Airway epithelial cell (primary cell): Measurements from ENCODE around the gene WFDC1. TPM values are rescaled to one million over a fixed set of nuclear protein-coding genes. Genes with fewer than 3 reads are reported as not detected.

Experiments
- total RNA-seq: library from RNA; depleted of rRNA; stranded (reverse); fragments of >200 nt; gene quantifications from 2 replicates; pipeline ENCODE4 v1.2.3, GENCODE V29; 2015

WFDC1 gene, protein sequence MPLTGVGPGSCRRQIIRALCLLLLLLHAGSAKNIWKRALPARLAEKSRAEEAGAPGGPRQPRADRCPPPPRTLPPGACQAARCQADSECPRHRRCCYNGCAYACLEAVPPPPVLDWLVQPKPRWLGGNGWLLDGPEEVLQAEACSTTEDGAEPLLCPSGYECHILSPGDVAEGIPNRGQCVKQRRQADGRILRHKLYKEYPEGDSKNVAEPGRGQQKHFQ
- total RNA-seq = 0.09 and 0.14 TPM in 2 replicates

GRCh38 chr16:84294531-84295142 is at the start of gene WFDC1:
Gene WFDC1 (plus strand): TSS chr16:84294878. CDS start chr16:84294972, 94 bp downstream.

DNA sequence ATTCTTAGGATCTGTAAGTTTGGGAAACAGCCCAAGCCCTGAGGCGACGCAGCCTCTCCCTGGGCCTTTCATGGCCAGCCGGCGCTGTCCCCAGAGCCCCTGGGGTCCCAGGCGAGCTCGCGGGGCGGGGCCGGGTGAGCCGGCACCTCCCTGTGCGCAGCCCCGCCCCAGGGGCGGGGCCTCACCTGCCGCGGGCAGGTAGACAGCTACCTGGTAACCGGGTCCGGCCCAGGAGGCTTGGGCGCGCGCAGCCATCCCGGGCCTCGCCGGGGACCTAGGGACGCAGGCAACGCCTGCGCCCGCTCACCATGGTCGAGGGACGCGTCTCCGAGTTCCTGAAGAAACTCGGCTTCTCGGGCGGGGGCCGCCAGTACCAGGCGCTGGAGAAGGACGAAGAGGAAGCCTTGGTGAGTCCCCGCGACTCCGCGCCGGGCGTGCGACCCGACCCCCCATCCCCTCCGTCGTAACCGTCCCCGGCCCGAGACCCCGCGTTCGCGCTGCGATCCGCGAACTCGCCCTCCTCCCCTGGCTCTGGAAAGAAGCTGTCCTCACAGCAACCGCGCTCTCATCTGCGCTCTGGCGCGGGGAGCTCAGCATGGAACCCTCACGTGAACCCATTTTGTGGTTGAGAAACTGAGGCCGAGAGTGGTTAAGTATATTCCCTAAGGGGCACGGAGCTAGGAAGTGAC is 73.8 kb downstream of the WFDC1 start, which contains the start of gene ATP2C2:
ATP2C2 (plus strand) TSS at position 231 of the 689 bp plus-strand sequence; CDS start at position 309, 78 bp downstream.

Other genes starting within 250 kb of the WFDC1 start
- gene MBTPS1, start 177.9 kb upstream of the WFDC1 start, total RNA-seq = 46.6 and 56.8 TPM in 2 replicates
- 7.3 and 11.7 TPM in 2 replicates for gene HSDL1, start 149.7 kb upstream of the WFDC1 start, total RNA-seq
- gene DNAAF1, start 149.6 kb upstream of the WFDC1 start, total RNA-seq = not detected in 2 replicates
- gene TAF1C, start 107.8 kb upstream of the WFDC1 start, total RNA-seq = 21.2 and 21.4 TPM in 2 replicates
- gene ADAD2, start 103.7 kb upstream of the WFDC1 start, total RNA-seq = not detected in 2 replicates
- gene KCNG4, start 54.9 kb upstream of the WFDC1 start, total RNA-seq = not detected in 2 replicates
- 12.9 and 20.0 TPM in 2 replicates for gene ATP2C2, start 73.7 kb downstream of the WFDC1 start, total RNA-seq
- gene MEAK7, start 209.8 kb downstream of the WFDC1 start, total RNA-seq = 41.5 and 54.3 TPM in 2 replicates